ES-I3 (cell line): ENCODE results near the gene OTULIN.

Experiments used
- H3K36me3 ChIP-seq: 2 replicates; pipeline ENCODE4 v1.6.1; 2013; ENCODE audit warnings: mild to moderate bottlenecking, low read length, control low read depth, moderate library complexity; ENCODE audit not compliant: insufficient read depth
- H3K4me1 ChIP-seq: 2 replicates; pipeline ENCODE4 v1.6.1; 2013; ENCODE audit warnings: mild to moderate bottlenecking, control low read depth, low read length; ENCODE audit not compliant: insufficient read depth
- H3K9ac ChIP-seq: 2 replicates; pipeline ENCODE4 v1.6.1; 2013; ENCODE audit warnings: low read depth, mild to moderate bottlenecking, low read length, moderate library complexity
- H3K9me3 ChIP-seq: 2 replicates; pipeline ENCODE4 v1.6.1; 2013; ENCODE audit warnings: mild to moderate bottlenecking, low read length, moderate library complexity; ENCODE audit not compliant: control insufficient read depth, insufficient read depth

The OTULIN gene

DNA sequence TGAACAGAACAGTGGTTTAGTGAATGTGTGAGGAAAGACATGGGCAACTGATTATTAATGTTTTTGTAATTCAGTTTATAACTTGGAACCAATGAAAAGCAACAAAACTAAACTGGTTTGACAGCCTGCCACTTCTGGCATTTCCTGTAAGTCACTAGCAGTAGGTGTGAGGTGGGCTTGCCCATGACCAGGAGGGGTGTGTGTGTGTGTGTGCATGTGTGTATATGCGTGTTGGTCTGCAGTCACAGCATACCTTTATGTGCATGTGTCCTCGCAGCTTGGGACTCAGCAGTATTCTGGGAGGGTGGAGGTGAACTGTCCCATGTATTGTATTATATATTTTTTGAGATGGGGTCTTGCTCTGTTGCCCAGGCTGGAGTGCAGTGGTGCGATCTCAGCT lies 32.3 kb downstream of the OTULIN start:
- Histone ChIP-seq H3K4me1 (peaks cover 13% of the 10 kb centered on the region; the same call in 1 of the 2 replicates), H3K36me3 (0 out of 2 replicates have a peak, but pooled peaks cover 5% of the 10 kb centered on the region), H3K9ac (no peak overlapping the region), H3K9me3 (no peaks in the 10 kb centered on the region)

DNA sequence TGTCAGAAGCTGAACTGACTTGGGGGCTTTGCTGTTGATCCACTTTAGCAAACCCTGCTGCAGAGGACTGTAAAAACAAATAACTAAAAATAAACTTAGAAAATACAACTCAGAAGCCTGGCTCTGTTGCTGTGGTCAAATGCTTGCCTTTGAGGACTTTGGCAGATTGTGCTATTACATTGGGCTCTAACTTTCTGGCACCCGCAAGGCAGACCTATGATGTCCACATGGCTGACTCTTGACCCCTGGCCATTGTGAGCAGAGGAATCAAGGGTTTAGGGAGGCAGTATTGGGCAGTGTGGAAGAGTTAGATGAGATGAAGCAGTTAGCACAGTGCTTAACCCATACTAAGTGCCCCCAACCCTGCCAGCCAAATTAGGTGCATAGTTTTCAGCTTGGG lies 34.0 kb downstream of the OTULIN start:
- Histone ChIP-seq H3K4me1 (peaks cover 13% of the 10 kb centered on the region; the same call in 1 of the 2 replicates), H3K9me3 (no peaks in the 10 kb centered on the region), H3K36me3 (0 out of 2 replicates have a peak, but pooled peaks cover 5% of the 10 kb centered on the region), H3K9ac (no peak overlapping the region)

DNA sequence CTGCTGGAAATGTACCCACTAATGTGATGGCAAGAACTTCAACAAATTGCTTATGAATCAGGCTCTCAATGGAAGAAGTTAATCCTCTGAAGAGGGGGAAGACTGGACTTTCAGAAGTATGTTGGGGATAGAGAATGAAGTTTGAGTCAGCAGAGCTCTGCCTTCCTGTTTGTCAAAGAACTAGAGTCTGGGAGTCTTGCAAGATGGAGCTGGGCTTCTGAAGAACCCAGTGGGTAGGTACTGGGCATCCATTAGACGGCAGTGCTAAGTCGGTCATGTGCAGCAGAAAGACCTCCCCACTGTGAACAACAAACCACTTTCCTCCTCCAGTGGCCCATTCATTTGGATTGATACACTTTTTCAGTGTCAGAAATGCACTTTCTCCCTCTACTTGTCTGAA lies 34.6 kb downstream of the OTULIN start:
- Histone ChIP-seq H3K9ac (no peak overlapping the region), H3K9me3 (no peaks in the 10 kb centered on the region), H3K4me1 (peaks cover 13% of the 10 kb centered on the region; the same call in 1 of the 2 replicates), H3K36me3 (0 out of 2 replicates have a peak, but pooled peaks cover under 1% of the 10 kb centered on the region)

DNA sequence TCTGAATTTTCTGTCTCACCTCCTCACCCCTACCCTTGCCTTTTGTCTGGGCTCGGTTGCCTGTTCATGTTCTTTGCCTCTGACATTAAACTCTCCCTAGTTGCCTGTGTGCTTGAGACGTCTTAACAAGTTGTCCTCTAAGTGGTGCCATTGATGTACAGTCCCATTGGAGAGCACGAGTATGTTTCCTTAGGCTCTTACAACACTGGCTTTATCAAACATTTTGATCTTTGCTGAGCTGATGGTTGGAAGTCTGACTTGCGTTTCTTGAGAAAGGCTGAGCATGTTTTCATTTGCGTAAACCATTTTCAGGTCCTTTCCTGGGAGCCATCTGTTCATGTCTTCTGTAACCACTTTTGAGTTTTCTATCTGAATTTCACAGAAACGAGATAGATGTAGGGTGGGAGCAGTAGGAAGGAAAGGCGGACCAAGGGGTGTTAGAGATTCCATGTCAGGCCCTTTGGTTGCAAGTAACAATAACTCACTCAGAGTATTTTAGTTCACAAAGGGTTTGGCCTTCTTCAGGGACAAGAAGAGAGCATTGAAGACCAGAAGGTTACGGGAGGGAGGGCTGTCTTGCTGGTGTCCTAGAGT lies 35.4 kb downstream of the OTULIN start:
- Histone ChIP-seq H3K36me3 (no peaks in the 10 kb centered on the region), H3K4me1 (peaks cover 13% of the 10 kb centered on the region; the same call in 1 of the 2 replicates), H3K9ac (no peak overlapping the region), H3K9me3 (no peaks in the 10 kb centered on the region)

DNA sequence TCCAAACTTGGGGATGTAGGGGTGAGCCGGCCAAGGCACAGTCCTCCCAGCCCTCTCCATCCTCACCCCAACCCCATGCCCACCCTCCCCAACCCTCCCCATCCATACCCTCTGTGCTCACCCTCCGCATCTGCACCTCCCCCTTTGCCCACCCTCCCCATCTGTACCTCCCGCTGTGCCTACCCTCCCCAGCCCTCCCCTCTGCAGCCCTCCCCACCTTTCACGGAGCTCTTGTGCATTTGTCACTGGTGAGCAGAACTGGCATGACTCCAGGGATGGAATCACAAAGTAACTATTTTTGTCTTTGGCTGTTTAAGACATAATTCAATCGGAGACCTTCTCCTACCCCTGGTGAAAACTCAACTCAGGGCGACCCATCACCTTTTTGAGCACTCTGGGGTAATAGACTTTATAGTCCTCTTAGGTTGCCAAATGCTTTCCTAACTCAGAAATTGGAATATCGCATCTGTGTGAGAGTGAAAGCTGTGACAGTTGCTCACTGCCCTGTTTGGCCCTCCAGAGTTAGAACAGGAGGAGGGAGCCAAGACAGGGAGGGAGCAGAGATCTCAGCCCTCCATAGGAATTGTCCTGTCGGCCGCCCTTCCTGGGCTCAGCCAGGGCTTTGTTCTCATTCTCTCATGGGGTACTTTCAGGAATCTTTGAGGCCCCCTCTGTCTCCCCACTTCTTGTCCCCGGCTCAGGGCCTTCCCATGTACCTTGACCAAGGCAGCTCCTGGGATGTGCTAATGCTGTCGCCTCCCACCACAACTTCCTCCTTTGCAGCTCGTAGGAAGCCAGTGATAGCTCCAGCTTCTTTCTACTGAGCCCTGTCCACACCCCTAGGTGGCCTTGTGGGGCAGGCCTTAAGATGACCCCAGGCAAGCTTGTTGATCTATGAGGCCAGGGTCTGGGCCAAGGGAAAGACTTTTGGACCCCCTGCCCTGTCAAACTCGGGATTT lies 36.2 kb downstream of the OTULIN start:
- H3K9ac ChIP-seq: no peak overlapping the region
- H3K36me3 ChIP-seq: no peaks in the 10 kb centered on the region
- no peaks in the 10 kb centered on the region for H3K9me3 ChIP-seq
- peaks cover 6% of the 10 kb centered on the region; the same call in 1 of the 2 replicates for H3K4me1 ChIP-seq

DNA sequence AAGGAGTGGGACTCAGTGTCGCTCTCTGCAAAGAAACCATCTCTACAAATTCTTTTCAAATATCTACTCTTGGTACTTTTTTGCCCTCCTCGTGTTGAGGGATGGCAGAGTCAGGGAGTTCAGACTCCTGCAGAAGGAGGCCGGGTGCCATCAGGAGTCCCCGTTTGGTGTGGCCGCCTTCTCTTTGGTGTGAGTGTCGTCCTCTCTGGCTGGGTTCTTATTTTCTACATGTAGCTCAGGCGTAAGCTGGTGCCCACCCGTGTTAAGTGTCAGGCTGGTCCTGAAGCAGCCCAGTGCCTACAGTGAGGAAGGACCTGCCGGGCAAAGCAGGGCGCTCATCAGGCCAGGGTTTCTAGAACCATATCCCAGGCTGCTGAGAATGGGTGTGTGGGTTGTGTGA lies 37.0 kb downstream of the OTULIN start:
- H3K36me3 ChIP-seq: peaks cover 1% of the 10 kb centered on the region; the same call in 1 of the 2 replicates
- H3K9ac ChIP-seq: no peak overlapping the region

DNA sequence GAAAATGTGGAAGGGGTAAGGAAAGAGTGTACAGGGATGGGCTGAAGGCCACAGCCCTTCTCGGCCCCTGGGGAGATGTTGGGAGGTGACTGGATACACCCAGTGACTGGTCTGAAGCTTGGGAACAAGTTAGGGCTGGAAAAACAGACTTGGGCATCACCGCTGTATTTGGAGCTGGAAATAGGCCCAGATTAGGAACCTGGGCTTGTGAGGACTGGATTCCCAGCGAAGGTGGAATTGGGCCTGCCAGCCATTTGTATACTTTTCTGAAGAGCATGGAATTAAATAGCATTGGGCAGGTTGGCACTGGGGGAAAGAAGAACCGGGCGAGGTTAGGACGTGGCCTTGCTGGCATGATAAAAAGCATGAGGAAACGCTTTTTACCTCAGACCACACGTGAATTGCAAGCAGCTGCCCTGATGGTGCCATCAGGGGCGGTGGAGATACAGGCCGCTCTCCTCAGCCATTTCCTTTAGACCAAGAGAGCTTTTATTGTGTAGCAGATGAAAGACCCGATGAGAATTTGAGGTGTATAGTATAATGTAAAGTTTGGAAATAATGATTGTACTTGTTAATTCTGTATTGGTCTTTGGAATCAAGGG lies 37.8 kb downstream of the OTULIN start:
- Histone ChIP-seq H3K4me1 (no peaks in the 10 kb centered on the region), H3K9me3 (no peaks in the 10 kb centered on the region), H3K36me3 (peaks cover 2% of the 10 kb centered on the region; the same call in 1 of the 2 replicates), H3K9ac (no peak overlapping the region)

More for the DNA sequence above, 37.0 kb downstream of the OTULIN start:
- Histone ChIP-seq H3K4me1 (no peaks in the 10 kb centered on the region), H3K9me3 (no peaks in the 10 kb centered on the region)

DNA sequence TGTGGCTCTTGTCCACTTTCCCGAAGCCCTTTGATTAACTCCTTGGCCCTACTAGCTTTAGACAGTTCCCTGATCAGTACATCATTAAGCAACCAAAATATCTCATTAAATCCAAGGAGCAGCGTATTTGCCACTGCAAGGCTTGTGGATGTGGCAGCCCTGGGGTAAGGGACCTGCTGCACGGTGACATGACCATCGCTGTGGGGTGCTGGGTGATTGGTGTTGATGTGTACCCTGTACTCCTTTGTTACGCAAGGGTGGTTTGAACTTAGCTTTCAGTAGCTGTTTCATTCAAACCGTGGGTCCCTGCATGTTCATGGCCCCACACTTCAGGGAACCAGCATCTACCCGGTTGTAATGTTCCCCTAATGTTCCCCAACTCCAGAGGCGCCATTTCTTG lies 41.0 kb downstream of the OTULIN start:
- H3K36me3 ChIP-seq: peaks cover 4% of the 10 kb centered on the region; the same call in 1 of the 2 replicates
- no peaks in the 10 kb centered on the region for H3K4me1 ChIP-seq
- no peaks in the 10 kb centered on the region for H3K9me3 ChIP-seq
- H3K9ac ChIP-seq: no peak overlapping the region

DNA sequence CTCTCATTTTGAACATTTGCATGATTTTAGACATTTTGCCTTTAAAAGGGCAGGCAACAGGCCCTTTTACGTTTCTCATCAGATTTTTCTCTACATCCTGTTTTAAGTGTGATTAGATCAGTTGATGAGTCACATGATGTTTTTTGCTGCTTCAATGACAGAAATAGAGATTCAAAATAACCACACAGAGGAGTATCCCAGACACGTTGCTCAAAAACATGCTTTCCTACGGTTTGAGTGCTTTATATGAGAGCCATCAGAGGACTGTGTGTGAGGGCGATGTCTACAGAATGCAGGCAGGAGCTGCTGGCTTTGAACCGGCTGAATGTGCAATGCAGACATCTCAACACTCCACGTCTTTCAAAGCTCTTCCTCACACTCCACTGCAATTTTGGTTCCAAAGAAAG lies 42.1 kb downstream of the OTULIN start:
- Histone ChIP-seq H3K4me1 (no peaks in the 10 kb centered on the region), H3K9ac (no peak overlapping the region), H3K9me3 (no peaks in the 10 kb centered on the region), H3K36me3 (peaks cover 4% of the 10 kb centered on the region; the same call in 1 of the 2 replicates)

DNA sequence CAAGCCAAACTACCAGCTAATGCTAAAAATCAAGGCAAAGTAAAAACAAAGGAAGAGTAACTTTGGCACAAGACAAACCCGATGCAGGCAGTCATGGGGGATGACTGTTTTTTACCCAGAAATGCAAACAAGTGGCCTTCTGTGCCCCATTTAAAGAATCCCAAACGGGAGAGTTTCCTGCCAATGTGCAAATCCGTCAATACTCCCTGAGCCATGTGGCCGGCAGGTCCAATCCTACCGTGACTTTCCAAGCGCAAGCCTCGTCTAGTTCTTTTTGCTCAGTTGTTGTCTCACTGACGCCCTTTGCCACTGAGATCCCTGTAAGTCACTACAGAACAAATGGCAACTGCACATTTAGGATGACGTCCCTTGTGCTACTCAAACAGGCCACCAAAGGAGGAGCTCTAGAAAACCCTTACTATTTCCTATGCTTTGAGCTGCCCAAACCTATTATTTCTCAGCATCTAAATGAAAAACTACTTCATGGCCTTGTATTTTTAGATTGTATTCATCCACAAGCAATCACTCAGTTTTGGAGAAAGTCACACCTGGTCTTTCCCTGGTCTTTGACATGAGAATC lies 43.4 kb downstream of the OTULIN start:
- peaks cover 7% of the 10 kb centered on the region; the same call in 1 of the 2 replicates for H3K36me3 ChIP-seq
- no peak overlapping the region for H3K9ac ChIP-seq
- no peaks in the 10 kb centered on the region for H3K9me3 ChIP-seq
- no peaks in the 10 kb centered on the region for H3K4me1 ChIP-seq

DNA sequence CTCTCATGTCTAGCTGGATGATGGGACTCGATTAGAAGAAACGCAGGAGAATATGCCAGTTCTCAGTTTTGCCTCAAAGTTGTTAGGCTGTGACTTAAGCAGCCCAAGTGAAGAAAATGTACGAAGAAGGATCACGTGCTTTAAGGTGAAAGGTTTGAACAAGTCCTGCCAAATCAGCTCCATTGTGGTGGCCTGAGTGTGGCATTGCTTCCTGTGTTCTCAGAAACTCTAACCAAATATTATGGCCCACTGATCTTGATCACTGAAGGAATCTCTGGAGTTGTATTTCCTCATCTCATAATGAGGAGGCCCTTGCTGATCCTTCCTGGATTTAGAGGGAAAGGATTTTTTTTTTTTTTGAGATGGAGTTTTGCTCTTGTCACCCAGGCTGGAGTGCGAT lies 44.0 kb downstream of the OTULIN start:
- H3K36me3 ChIP-seq: peaks cover 7% of the 10 kb centered on the region; the same call in 1 of the 2 replicates
- H3K9me3 ChIP-seq: no peaks in the 10 kb centered on the region
- H3K4me1 ChIP-seq: no peaks in the 10 kb centered on the region
- no peak overlapping the region for H3K9ac ChIP-seq

DNA sequence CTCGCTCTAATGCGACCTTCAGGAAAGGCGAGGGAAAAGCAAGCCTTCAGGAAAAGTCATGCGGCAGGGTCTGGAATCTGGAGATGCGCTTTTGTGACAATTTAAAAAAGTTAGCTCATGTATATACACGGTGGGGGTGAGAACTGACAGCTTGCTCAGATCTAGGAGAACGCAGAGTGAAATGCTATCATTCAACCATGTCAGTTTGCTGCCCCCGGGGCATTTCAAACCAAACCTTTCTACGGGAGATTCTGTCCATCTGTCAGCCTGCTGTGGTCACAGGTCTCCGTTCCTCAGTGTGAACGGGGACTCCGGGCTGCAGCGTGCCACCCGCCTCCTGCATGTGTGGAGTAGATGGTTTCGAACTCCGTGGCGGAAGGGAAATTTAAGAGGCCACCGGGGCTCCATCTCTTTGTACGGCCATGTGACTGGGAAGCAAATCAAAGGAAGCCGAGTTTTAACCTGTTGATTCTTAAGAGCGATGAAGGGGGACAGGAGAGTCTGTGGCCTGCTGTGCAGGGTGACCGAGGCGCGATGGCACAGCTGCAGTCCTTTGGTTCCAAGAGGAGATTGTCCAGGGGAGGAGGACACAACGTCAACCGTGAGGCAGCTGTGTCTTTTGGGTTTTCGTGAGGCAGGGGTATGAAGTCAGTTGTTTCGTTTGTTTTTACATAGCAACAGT lies 45.9 kb downstream of the OTULIN start:
- Histone ChIP-seq H3K9ac (no peak overlapping the region), H3K9me3 (no peaks in the 10 kb centered on the region), H3K4me1 (no peaks in the 10 kb centered on the region), H3K36me3 (peaks cover 7% of the 10 kb centered on the region; the same call in 1 of the 2 replicates)

DNA sequence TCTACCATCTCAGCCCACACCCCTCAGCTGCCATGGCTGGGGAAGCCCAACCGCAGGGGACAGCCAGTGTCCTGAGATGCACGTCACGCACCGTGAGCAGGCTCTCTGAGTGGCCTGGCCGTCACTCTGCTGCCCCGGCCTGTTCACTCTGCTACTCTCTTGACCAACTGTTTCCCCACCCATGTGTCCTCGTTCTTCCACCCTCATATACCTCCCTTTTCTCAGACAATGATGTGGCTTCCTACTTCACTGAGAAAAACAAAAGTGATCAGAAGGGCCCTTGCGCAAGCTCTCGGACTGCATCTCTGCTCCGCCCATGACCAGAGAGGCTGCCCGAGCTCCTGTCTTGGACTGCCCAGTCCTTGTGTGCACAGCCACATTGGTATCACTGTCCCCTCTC lies 47.6 kb downstream of the OTULIN start:
- no peaks in the 10 kb centered on the region for H3K9me3 ChIP-seq
- peaks cover 5% of the 10 kb centered on the region; the same call in 1 of the 2 replicates for H3K36me3 ChIP-seq
- H3K4me1 ChIP-seq: no peaks in the 10 kb centered on the region
- H3K9ac ChIP-seq: no peak overlapping the region
